ENCODE measurements around the gene AHSG. TPM values are rescaled to one million over a fixed set of nuclear protein-coding genes. Genes with fewer than 3 reads are reported as not detected.

AHSG gene
- total RNA-seq, 1 donor from 2014 or later, result not detected

DNA sequence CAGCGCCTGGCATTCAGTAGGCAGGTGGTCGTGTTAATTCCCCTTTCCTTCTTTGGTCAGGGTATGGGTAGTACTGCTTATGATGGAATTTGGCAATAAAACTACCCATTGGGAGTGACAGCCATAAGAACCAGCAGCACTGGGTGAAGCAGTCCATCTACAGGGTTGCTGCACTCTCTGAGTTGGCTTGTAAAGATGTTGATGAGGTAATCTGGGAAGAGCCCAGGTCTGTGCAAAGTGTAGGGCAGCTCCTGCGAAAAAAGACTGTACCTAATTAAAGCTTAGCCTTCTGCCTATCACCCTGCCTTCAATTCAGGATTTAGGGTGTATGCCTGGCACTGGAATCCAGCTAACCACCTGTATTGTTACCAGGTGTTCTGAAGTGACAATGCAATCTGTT, 22.7 kb downstream of the AHSG start:
- TF ChIP-seq, protein P1, sequence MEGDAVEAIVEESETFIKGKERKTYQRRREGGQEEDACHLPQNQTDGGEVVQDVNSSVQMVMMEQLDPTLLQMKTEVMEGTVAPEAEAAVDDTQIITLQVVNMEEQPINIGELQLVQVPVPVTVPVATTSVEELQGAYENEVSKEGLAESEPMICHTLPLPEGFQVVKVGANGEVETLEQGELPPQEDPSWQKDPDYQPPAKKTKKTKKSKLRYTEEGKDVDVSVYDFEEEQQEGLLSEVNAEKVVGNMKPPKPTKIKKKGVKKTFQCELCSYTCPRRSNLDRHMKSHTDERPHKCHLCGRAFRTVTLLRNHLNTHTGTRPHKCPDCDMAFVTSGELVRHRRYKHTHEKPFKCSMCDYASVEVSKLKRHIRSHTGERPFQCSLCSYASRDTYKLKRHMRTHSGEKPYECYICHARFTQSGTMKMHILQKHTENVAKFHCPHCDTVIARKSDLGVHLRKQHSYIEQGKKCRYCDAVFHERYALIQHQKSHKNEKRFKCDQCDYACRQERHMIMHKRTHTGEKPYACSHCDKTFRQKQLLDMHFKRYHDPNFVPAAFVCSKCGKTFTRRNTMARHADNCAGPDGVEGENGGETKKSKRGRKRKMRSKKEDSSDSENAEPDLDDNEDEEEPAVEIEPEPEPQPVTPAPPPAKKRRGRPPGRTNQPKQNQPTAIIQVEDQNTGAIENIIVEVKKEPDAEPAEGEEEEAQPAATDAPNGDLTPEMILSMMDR (IDR thresholded peaks at IDR 0.05), result no peak
- no peak overlapping the region for H3K4me3 ChIP-seq
- intact Hi-C loops (cut with DNase I), result no loop called here
- no peaks in the 10 kb centered on the region for H3K4me1 ChIP-seq
- DNase-seq, result no peak
- no peaks in the 10 kb centered on the region for H3K36me3 ChIP-seq
- no peak for ATAC-seq
- peaks cover 10% of the 10 kb centered on the region for H3K27me3 ChIP-seq
- no peak overlapping the region for H3K27ac ChIP-seq
- H3K9me3 ChIP-seq, result no peaks in the 10 kb centered on the region

DNA sequence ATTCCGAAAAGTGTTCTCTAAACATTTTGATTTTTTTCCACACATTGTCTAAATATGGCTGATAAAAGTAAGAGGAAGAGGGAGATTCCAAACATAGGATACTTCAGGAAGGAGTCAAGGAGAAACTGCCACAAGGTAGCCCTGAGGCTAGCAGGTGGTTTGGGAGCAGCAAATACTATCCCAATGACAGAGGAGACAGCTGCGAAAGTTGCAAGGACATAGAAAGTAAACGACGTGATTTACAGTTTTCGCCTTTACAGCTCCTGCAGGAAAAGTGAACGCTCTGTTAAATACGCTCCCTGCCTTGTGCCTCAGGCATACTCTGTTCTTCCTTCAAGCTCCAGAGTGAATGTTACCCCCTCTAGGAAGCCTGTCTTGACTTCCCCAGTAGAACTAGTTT, 23.7 kb downstream of the AHSG start:
- ATAC-seq (no peak), DNase-seq (no peak)
- H3K4me3 ChIP-seq, result no peak overlapping the region
- peaks cover 20% of the 10 kb centered on the region for H3K27me3 ChIP-seq
- intact Hi-C loops (cut with DNase I), result no loop called here
- peaks cover 3% of the 10 kb centered on the region for H3K4me1 ChIP-seq
- no peaks in the 10 kb centered on the region for H3K9me3 ChIP-seq
- H3K27ac ChIP-seq, result no peak overlapping the region
- no peaks in the 10 kb centered on the region for H3K36me3 ChIP-seq
- TF ChIP-seq, protein P1 (IDR thresholded peaks at IDR 0.05), result no peak

DNA sequence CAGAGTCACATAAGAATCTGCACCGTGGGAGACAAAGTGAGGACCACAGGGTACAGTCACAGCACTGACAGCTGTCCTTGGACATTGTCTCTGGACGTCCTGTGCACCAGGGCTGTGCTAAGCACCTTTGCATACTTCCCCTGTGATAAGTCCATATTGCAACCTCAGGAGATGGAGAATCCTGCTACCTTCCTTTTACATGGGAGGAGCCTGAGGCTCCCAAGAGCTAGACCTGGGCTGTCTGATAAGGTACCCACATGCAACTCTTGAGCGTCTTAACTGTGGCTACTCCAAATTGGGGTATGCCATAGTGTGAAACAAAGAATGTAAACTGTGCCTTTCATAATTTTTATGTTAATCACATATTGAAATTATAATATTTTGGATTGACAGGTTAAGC, 24.8 kb downstream of the AHSG start:
- Histone ChIP-seq H3K4me3 (no peak overlapping the region), H3K36me3 (no peaks in the 10 kb centered on the region)

DNA sequence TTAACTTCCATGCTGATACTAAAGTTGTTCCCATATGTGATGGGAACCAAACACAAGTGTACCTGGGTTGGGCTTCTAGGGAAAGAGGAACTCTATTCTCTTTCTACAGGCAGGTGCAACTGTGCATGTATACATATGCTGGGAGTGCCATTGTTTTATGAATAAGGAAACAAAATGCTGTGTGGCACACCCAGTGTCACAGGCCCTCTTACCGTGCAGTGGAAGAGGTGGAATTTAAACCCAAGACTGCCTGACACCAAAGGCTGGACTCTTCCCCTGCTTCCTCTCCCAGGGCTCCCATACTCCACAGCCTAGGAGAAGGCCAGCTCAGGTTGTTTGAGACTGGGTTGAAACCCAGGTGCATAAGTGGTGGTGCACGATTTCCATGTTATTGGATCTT, 25.4 kb downstream of the AHSG start:
- no peaks in the 10 kb centered on the region for H3K36me3 ChIP-seq
- TF ChIP-seq, protein P1 (IDR thresholded peaks at IDR 0.05), result no peak
- DNase-seq (no peak), ATAC-seq (no peak)
- H3K4me3 ChIP-seq, result no peak overlapping the region
- H3K4me1 ChIP-seq, result peaks cover 3% of the 10 kb centered on the region
- H3K27ac ChIP-seq, result no peak overlapping the region
- H3K9me3 ChIP-seq, result no peaks in the 10 kb centered on the region
- peaks cover 35% of the 10 kb centered on the region for H3K27me3 ChIP-seq
- intact Hi-C loops (cut with DNase I), result no loop called here

More for the DNA sequence above, 24.8 kb downstream of the AHSG start:
- ATAC-seq (no peak), DNase-seq (no peak)
- TF ChIP-seq, protein P1 (IDR thresholded peaks at IDR 0.05), result no peak
- Histone ChIP-seq H3K4me1 (peaks cover 3% of the 10 kb centered on the region), H3K27ac (no peak overlapping the region), H3K9me3 (no peaks in the 10 kb centered on the region), H3K27me3 (peaks cover 30% of the 10 kb centered on the region)
- intact Hi-C loops (cut with DNase I), result no loop called here

DNA sequence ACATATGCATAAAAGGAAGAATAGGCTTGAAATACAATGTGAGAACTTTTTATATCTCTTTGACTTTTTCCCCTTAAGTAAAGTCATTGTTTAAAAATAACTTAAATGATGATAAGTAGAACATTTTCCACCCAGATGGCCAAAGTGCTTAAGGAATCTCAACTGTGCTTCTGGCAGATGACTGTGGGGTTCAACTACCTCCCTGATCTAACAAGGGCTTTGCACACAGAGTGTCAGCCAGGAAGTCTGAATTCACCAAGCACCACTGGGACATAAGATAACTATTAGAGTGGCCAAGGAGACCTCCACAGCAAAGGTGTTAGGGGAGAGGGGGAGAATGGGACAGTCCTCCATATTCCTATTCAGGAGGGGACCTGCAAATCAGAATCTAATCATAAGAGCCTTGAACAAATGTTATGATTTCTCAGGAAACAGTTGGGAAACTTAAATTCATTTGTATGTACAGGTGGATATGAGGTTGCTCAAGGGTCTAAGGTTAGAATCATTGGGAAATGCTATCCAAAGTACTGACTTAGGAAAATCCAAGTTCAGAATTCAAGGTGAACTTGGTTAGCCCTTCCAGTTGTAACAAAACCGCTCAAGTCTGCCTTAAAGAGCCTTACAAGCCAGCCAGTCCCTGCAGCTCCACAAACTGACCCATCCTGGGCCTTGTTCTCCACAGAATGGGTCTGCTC, 27.1 kb downstream of the AHSG start, which contains the start of gene FETUB:
Gene FETUB, plus strand, starts transcription at position 622 of the 695 bp plus-strand sequence. Its CDS starts 62 bp downstream, at position 684.
- Histone ChIP-seq H3K36me3 (no peaks in the 10 kb centered on the region), H3K4me3 (no peak within 1 kb of the TSS), H3K9me3 (no peaks in the 10 kb centered on the region), H3K4me1 (peaks cover 3% of the 10 kb centered on the region), H3K27me3 (peaks cover 42% of the 10 kb centered on the region), H3K27ac (no peak within 1 kb of the TSS)
- ATAC-seq (no peak), DNase-seq (no peak)
- TF ChIP-seq, protein P1 (IDR thresholded peaks at IDR 0.05), result no peak
- intact Hi-C loops (cut with DNase I), result no loop called here

All from upper lobe of right lung (tissue), 1 donor.